ENCODE data around the gene CMYA5. TPM values are rescaled to one million over a fixed set of nuclear protein-coding genes. Genes with fewer than 3 reads are reported as not detected.

Gene CMYA5
- total RNA-seq, 4 donors from 2014 or later = 3,049 to 3,867 (median 3,338) TPM

GRCh38 chr5:79697222-79698170 lies 7.9 kb downstream of the CMYA5 start:
- TF ChIP-seq, protein P1, sequence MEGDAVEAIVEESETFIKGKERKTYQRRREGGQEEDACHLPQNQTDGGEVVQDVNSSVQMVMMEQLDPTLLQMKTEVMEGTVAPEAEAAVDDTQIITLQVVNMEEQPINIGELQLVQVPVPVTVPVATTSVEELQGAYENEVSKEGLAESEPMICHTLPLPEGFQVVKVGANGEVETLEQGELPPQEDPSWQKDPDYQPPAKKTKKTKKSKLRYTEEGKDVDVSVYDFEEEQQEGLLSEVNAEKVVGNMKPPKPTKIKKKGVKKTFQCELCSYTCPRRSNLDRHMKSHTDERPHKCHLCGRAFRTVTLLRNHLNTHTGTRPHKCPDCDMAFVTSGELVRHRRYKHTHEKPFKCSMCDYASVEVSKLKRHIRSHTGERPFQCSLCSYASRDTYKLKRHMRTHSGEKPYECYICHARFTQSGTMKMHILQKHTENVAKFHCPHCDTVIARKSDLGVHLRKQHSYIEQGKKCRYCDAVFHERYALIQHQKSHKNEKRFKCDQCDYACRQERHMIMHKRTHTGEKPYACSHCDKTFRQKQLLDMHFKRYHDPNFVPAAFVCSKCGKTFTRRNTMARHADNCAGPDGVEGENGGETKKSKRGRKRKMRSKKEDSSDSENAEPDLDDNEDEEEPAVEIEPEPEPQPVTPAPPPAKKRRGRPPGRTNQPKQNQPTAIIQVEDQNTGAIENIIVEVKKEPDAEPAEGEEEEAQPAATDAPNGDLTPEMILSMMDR (IDR thresholded peaks at IDR 0.05 in 4 of 5, conservative IDR thresholded peaks at IDR 0.05 in 1 of 5) = no peak
- TF ChIP-seq POLR2A (IDR thresholded peaks at IDR 0.05) = peak; percentile 53 to 80
- Histone ChIP-seq H3K9me3 (no peaks in the 10 kb centered on the region), H3K36me3 (no peaks in the 10 kb centered on the region), H3K27me3 (no peaks in the 10 kb centered on the region), H3K4me3 (peak overlapping the region in 3 of 4 donors; percentile 16 to 47 (median 24)), H3K4me1 (peaks cover 49 to 82% of the 10 kb centered on the region in 2 donors), H3K27ac (peak overlapping the region; percentile 99)
- intact Hi-C loops (cut with DNase I; ENCODE audit: low total_unique reads) (loop anchor here (10.0 kb wide), 1 partner anchor 557 kb away; the partner anchor contains the start of gene SERINC5), in situ Hi-C loops (cut with MboI; ENCODE audit: low sequenced_read_pairs in 4 of 4) (no loop called here)
- ATAC-seq = peak; percentile 72 to 82
- DNase-seq = peak; percentile 64 to 81

- no peaks in the 10 kb centered on the region for H3K36me3 ChIP-seq
- DNase-seq (no peak), ATAC-seq (no peak)
- TF ChIP-seq POLR2A (IDR thresholded peaks at IDR 0.05) = no peak
- TF ChIP-seq, protein P1 (IDR thresholded peaks at IDR 0.05 in 4 of 5, conservative IDR thresholded peaks at IDR 0.05 in 1 of 5) = no peak
- intact Hi-C loops (cut with DNase I; ENCODE audit: low total_unique reads) = loop anchor here (10.0 kb wide), 1 partner anchor 555 kb away; the partner anchor contains the start of gene SERINC5
- H3K4me1 ChIP-seq = peaks cover 61 to 86% of the 10 kb centered on the region in 2 donors
- peak overlapping the region in 1 of 4 donors; percentile 31 for H3K4me3 ChIP-seq
- H3K9me3 ChIP-seq = no peaks in the 10 kb centered on the region
- peak overlapping the region; percentile 99 for H3K27ac ChIP-seq
- H3K27me3 ChIP-seq = no peaks in the 10 kb centered on the region
- in situ Hi-C loops (cut with MboI; ENCODE audit: low sequenced_read_pairs in 4 of 4) = no loop called here
Measured at GRCh38 chr5:79699763-79700400, 10.2 kb downstream of the CMYA5 start.

- H3K4me1 ChIP-seq = peaks cover 73 to 79% of the 10 kb centered on the region in 2 donors
- no peaks in the 10 kb centered on the region for H3K36me3 ChIP-seq
- intact Hi-C loops (cut with DNase I; ENCODE audit: low total_unique reads) (no loop called here), in situ Hi-C loops (cut with MboI; ENCODE audit: low sequenced_read_pairs in 4 of 4) (no loop called here)
- peak; percentile 85 to 88 for ATAC-seq
- peak overlapping the region in 2 of 4 donors; percentile 6 to 21 for H3K4me3 ChIP-seq
- H3K27ac ChIP-seq = peak overlapping the region; percentile 99
- H3K9me3 ChIP-seq = no peaks in the 10 kb centered on the region
- no peaks in the 10 kb centered on the region for H3K27me3 ChIP-seq
- DNase-seq = peak; percentile 63 to 83
- TF ChIP-seq, protein P1 (IDR thresholded peaks at IDR 0.05 in 4 of 5, conservative IDR thresholded peaks at IDR 0.05 in 1 of 5) = peak; percentile 29 to 66 (median 47)
- peak in 1 of 2 donors; percentile 30 for TF ChIP-seq POLR2A (IDR thresholded peaks at IDR 0.05)
Measured at GRCh38 chr5:79702606-79703380, 13.2 kb downstream of the CMYA5 start.

GRCh38 chr5:79703381-79703645 lies 13.7 kb downstream of the CMYA5 start:
- H3K4me3 ChIP-seq = no peak overlapping the region
- DNase-seq (no peak), ATAC-seq (peak in 1 of 2 donors; percentile 1)
- peaks cover 74 to 75% of the 10 kb centered on the region in 2 donors for H3K4me1 ChIP-seq
- H3K9me3 ChIP-seq = no peaks in the 10 kb centered on the region
- peak overlapping the region; percentile 99 for H3K27ac ChIP-seq
- TF ChIP-seq, protein P1 (IDR thresholded peaks at IDR 0.05 in 4 of 5, conservative IDR thresholded peaks at IDR 0.05 in 1 of 5) = no peak
- no peaks in the 10 kb centered on the region for H3K36me3 ChIP-seq
- no peaks in the 10 kb centered on the region for H3K27me3 ChIP-seq
- intact Hi-C loops (cut with DNase I; ENCODE audit: low total_unique reads) = no loop called here
- in situ Hi-C loops (cut with MboI; ENCODE audit: low sequenced_read_pairs in 4 of 4) = no loop called here
